IPS-NIHi7 (cell line): ENCODE data around the gene ZBTB7C.

Experiments used
- DNase-seq: peaks from one replicate; pipeline ENCODE4 v3.0.0; 2012; ENCODE audit warnings: mixed read lengths; ENCODE audit errors: extremely low spot score

ZBTB7C gene

GRCh38 chr18:48216639-48217257, 192.4 kb downstream of the ZBTB7C start:
- DNase-seq: no peak

- DNase-seq: no peak
Observed at GRCh38 chr18:48215876-48216638, 193.1 kb downstream of the ZBTB7C start.

- no peak for DNase-seq
Observed at GRCh38 chr18:48213791-48214190, 195.4 kb downstream of the ZBTB7C start.

- no peak for DNase-seq
Observed at GRCh38 chr18:48208432-48209140, 200.6 kb downstream of the ZBTB7C start.

GRCh38 chr18:48207733-48208132, 201.4 kb downstream of the ZBTB7C start:
- no peak for DNase-seq

- DNase-seq: no peak
Observed at GRCh38 chr18:48206887-48207286, 202.3 kb downstream of the ZBTB7C start.

- no peak for DNase-seq
Observed at GRCh38 chr18:48203961-48204666, 205.1 kb downstream of the ZBTB7C start.

- no peak for DNase-seq
Observed at GRCh38 chr18:48203288-48203945, 205.8 kb downstream of the ZBTB7C start.

- no peak for DNase-seq
Observed at GRCh38 chr18:48202350-48203260, 206.6 kb downstream of the ZBTB7C start.

- no peak for DNase-seq
Observed at GRCh38 chr18:48202006-48202348, 207.2 kb downstream of the ZBTB7C start.

- no peak for DNase-seq
Observed at GRCh38 chr18:48201337-48202005, 207.7 kb downstream of the ZBTB7C start.

- DNase-seq: no peak
Observed at GRCh38 chr18:48200631-48201336, 208.4 kb downstream of the ZBTB7C start.

- no peak for DNase-seq
Observed at GRCh38 chr18:48199399-48199798, 209.8 kb downstream of the ZBTB7C start.

GRCh38 chr18:48197819-48198218, 211.4 kb downstream of the ZBTB7C start:
- DNase-seq: no peak

GRCh38 chr18:48195787-48196186, 213.4 kb downstream of the ZBTB7C start:
- DNase-seq: no peak

GRCh38 chr18:48194591-48195181, 214.5 kb downstream of the ZBTB7C start:
- no peak for DNase-seq

GRCh38 chr18:48193521-48194492, 215.4 kb downstream of the ZBTB7C start:
- DNase-seq: no peak

GRCh38 chr18:48192542-48192941, 216.6 kb downstream of the ZBTB7C start:
- DNase-seq: no peak
